Panc1 (cell line): ENCODE data around the gene TMEM175. TPM values are rescaled to one million over a fixed set of nuclear protein-coding genes. Genes with fewer than 3 reads are reported as not detected.

Experiments
- ATAC-seq: fragments of 200-7000 bp; cut with Tn5 transposase; 2 replicates; pipeline ENCODE4 v1.9.1; 2020; ENCODE audit warnings: mild to moderate bottlenecking, moderate library complexity
- BruUV-seq: library from RNA; stranded (reverse); fragments of 400-500 nt; replicated peaks from 2 replicates; lab custom pipeline; 2021; lab: Mats Ljungman, UMichigan
- CTCF ChIA-PET: fragments of 300-600 bp; sonication (Branson Sonifier 250); formaldehyde crosslinking; loops from one replicate; lab custom pipeline; 2022; ENCODE audit warnings: antibody characterized with exemption; lab: Charles Lee
- POLR2A ChIA-PET: fragments of 300-600 bp; sonication (Branson Sonifier 250); formaldehyde crosslinking; loops from one replicate; lab custom pipeline; 2022; ENCODE audit warnings: antibody characterized with exemption; lab: Charles Lee
- DNase-seq: peaks from one replicate; pipeline ENCODE4 v3.0.0-alpha.2; 2010; ENCODE audit warnings: low read depth, low spot score
- H3K27ac ChIP-seq: 2 replicates; pipeline ENCODE4 v1.5.1; 2011; ENCODE audit warnings: mild to moderate bottlenecking, low read length, inconsistent platforms
- H3K27me3 ChIP-seq: fragments of 200-500 bp; sonication (Bioruptor generic); 2 replicates; pipeline ENCODE4 v1.6.0; 2014; ENCODE audit warnings: low read length, inconsistent platforms; ENCODE audit not compliant: control insufficient read depth, insufficient read depth
- H3K36me3 ChIP-seq: fragments of 200-500 bp; sonication (Bioruptor generic); 2 replicates; pipeline ENCODE4 v1.5.1; 2014; ENCODE audit warnings: inconsistent platforms, mild to moderate bottlenecking, low read length, moderate library complexity; ENCODE audit not compliant: control insufficient read depth, insufficient read depth
- H3K4me1 ChIP-seq: 2 replicates; pipeline ENCODE4 v1.5.1; 2011; ENCODE audit warnings: inconsistent platforms, mild to moderate bottlenecking, low read length, moderate library complexity; ENCODE audit not compliant: control insufficient read depth, insufficient read depth
- H3K4me3 ChIP-seq, 2 experiments: 2 replicates each; pipeline ENCODE4 v1.5.1; 2011 to 2012; ENCODE audit warnings: low read depth in 2 of 2, low read length in 2 of 2, mild to moderate bottlenecking in 2 of 2, inconsistent platforms in 1 of 2, moderate library complexity in 1 of 2
- H3K9me3 ChIP-seq: fragments of 200-500 bp; sonication (Bioruptor generic); 2 replicates; pipeline ENCODE4 v1.5.1; 2014; ENCODE audit warnings: low read depth, mild to moderate bottlenecking, inconsistent platforms, low read length, moderate library complexity; ENCODE audit not compliant: control insufficient read depth, insufficient read depth
- CTCF ChIP-seq: fragments of 450-650 bp; IDR thresholded peaks from 2 replicates; pipeline ENCODE4 v1.5.1; 2017; ENCODE audit warnings: mild to moderate bottlenecking
- POLR2AphosphoS5 ChIP-seq: IDR thresholded peaks from 2 replicates; pipeline ENCODE4 v1.6.1; 2012; ENCODE audit warnings: mild to moderate bottlenecking, low read depth, low read length, moderate library complexity
- REST ChIP-seq, 2 experiments: IDR thresholded peaks; 2 replicates each; pipeline ENCODE4 v1.6.1; 2011 to 2012; ENCODE audit warnings: low read depth in 2 of 2, control low read depth in 1 of 2, low read length in 1 of 2, mild to moderate bottlenecking in 1 of 2, moderate library complexity in 1 of 2; ENCODE audit not compliant: insufficient read depth in 1 of 2
- SIN3A ChIP-seq: IDR thresholded peaks from 2 replicates; pipeline ENCODE4 v1.6.1; 2012; ENCODE audit warnings: low read depth, mild to moderate bottlenecking, low read length, moderate library complexity, borderline replicate concordance; ENCODE audit not compliant: insufficient read depth
- TCF7L2 ChIP-seq: IDR thresholded peaks from 2 replicates; pipeline ENCODE4 v1.6.1; 2011; ENCODE audit warnings: mild to moderate bottlenecking, low read depth, low read length, inconsistent platforms
- in situ Hi-C: cut with HindIII; loops from 2 replicates; pipeline ENCODE4 v1.10.0; 2016; ENCODE audit warnings: low sequenced_read_pairs, low pct_unique_long_range_greater_than_20kb
- intact Hi-C: fragments of 100-400 bp; cut with micrococcal nuclease; formaldehyde crosslinking; loops from one replicate; pipeline ENCODE4 v1.10.0; 2022; ENCODE audit not compliant: unreplicated experiment
- total RNA-seq: library from RNA; stranded (reverse); gene quantifications from one replicate; pipeline ENCODE4 v1.2.1, GENCODE V29; 2021; ENCODE audit not compliant: unreplicated experiment

Gene TMEM175
- total RNA-seq, 1 experiment from 2014 or later, result 21.8 TPM

GRCh38 chr4:957581-958313 is 25.5 kb downstream of the TMEM175 start:
- ATAC-seq, result no peak
- Histone ChIP-seq H3K4me1 (no peaks in the 10 kb centered on the region), H3K27me3 (no peaks in the 10 kb centered on the region), H3K9me3 (no peaks in the 10 kb centered on the region), H3K36me3 (no peaks in the 10 kb centered on the region), H3K27ac (no peak overlapping the region), H3K4me3 (no peak overlapping the region)
- POLR2A ChIA-PET, result no interaction called here
- intact Hi-C loops (no loop called here), in situ Hi-C loops (no loop called here)
- TF ChIP-seq CTCF (no peak), SIN3A (no peak), REST (IDR thresholded peaks at IDR 0.05; ENCODE audit: insufficient read depth in 1 of 2, low read depth in 2 of 2, low read length in 1 of 2) (no peak), POLR2AphosphoS5 (no peak), TCF7L2 (no peak)
- CTCF ChIA-PET, result no interaction called here
- no peak for DNase-seq
- no TSS peak for BruUV-seq

- POLR2A ChIA-PET, result no interaction called here
- in situ Hi-C loops, result no loop called here
- BruUV-seq, result no TSS peak
These were observed 26.0 kb downstream of the TMEM175 start for GRCh38 chr4:958314-958665.

DNA sequence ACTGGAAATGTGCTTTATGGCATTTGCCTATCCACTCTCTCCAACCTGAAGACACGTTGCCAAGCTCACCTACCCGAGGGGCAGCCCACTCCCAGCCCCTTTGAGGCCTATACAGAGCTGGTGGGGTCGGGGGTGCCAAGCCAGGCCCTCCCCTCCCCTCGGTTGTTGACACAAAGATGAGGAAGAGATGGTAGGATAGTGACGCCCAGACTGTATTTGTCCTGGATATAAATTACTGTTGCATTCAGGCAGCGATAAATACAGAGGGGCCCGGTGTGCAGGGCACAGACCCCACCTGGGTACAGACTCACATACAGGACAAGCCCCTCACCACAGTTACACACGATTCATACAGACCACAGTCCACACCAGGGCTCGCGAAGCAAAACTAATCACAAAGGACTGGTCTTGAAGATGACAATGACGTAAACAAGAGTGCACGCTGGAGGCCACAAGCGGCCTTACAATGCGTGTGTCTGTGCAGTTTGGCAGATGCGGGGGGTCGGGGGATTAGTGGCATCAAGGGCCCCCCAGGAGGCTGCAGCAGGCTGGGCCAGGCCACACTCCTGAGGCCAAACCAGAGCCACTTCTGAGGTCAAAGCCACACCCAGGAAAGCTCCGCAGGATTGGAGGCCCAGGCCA is 26.6 kb downstream of the TMEM175 start:
- no peak for ATAC-seq
- intact Hi-C loops (no loop called here), in situ Hi-C loops (no loop called here)
- no peak overlapping the region for H3K27ac ChIP-seq
- POLR2A ChIA-PET, result no interaction called here
- no peaks in the 10 kb centered on the region for H3K4me1 ChIP-seq
- no peak for DNase-seq
- CTCF ChIA-PET, result no interaction called here
- TF ChIP-seq TCF7L2, result no peak
- TF ChIP-seq SIN3A, result no peak
- no peak for TF ChIP-seq POLR2AphosphoS5
- TF ChIP-seq CTCF, result no peak
- H3K27me3 ChIP-seq, result no peaks in the 10 kb centered on the region
- no peaks in the 10 kb centered on the region for H3K9me3 ChIP-seq
- H3K36me3 ChIP-seq, result no peaks in the 10 kb centered on the region
- BruUV-seq, result no TSS peak
- H3K4me3 ChIP-seq, result no peak overlapping the region

More at GRCh38 chr4:958314-958665, 26.0 kb downstream of the TMEM175 start:
- Histone ChIP-seq H3K36me3 (no peaks in the 10 kb centered on the region), H3K4me3 (no peak overlapping the region), H3K9me3 (no peaks in the 10 kb centered on the region), H3K4me1 (no peaks in the 10 kb centered on the region), H3K27me3 (no peaks in the 10 kb centered on the region), H3K27ac (no peak overlapping the region)
- intact Hi-C loops, result no loop called here
- DNase-seq (no peak), ATAC-seq (no peak)
- CTCF ChIA-PET, result no interaction called here
- no peak for TF ChIP-seq SIN3A
